H4 (cell line): ENCODE data around the gene EBI3. TPM values are rescaled to one million over a fixed set of nuclear protein-coding genes. Genes with fewer than 3 reads are reported as not detected.
"Not testable (repeated sequence)": the region's sequence is repeated elsewhere in the genome, so short reads cannot be mapped to it uniquely, and the experiment has no call there.

Experiments
- DNase-seq: peaks from one replicate; pipeline ENCODE4 v3.0.0-alpha.2; 2015; ENCODE audit warnings: low spot score
- total RNA-seq: library from RNA; depleted of rRNA; stranded (reverse); fragments of >200 nt; shearing (Covaris generic); gene quantifications from 2 replicates; pipeline ENCODE4 v1.2.3, GENCODE V29; 2014; rRNA removed

The EBI3 gene
- total RNA-seq, 1 experiment from 2014 or later = 1.2 TPM

DNA sequence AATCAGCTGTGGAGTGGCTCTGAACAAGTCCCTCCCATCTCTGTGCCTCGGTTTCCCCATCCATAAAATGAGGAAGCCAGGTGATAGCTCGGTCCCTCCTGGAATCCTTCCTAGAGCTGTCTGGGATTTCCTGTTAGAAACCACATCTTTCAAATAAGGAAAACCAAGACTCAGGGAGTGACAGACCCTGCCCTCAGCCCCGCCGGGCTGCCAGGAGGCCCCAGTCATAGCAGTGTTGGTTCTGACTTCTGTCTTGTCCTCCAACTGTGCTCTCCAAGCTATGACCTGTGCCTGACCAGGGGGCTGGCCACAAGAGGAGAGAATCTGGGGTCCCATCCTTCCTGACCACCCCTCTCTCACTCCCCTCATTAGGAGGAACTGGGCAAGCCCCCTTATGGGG is 48.7 kb downstream of the EBI3 start:
- no peak for DNase-seq

DNA sequence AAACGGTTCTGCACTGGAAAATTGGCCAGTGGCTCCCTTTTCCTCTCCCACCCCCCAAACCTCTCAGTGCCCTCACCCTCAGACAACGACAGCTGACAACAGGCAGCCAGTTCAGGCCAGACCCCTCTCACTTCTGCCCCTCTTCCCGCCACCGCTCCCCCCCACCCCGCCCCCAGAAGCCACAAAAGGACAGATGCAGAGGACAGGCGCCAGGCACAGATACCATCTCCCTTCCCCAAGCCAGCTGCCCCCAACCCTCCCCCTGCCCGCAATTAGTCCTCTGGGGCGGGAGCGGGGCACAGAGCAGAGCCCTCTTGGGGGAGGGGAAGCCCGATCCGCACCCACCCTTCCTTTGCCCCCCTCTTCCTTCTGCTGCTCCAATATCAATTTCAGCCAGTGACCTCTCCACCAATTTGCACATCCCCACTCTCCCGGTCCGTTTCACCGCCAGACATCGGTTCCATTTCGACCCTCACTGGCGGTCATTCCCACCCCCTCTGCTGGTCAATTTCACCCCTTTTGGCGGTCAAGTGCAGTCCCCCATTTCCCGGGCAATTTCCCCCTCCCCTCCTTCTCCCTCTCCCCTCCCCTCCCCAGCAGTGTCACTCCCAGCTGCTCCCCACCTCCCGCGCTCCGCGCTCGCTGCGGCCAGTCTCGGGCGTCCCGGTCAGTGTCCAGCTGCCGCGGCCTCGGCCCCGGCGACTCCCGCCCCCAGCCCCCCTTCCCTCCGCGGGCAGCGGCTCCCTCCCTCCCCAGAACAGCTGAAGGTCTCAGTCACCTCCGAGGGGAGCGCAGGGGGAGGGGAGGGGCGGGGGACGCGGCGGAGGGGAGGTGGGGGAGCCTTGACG is 49.3 kb downstream of the EBI3 start, which contains the start of gene SHD:
Gene SHD (plus strand): TSS at position 848 of the 848 bp plus-strand sequence. CDS start 798 bp downstream, outside the sequence.
- DNase-seq = no peak

DNA sequence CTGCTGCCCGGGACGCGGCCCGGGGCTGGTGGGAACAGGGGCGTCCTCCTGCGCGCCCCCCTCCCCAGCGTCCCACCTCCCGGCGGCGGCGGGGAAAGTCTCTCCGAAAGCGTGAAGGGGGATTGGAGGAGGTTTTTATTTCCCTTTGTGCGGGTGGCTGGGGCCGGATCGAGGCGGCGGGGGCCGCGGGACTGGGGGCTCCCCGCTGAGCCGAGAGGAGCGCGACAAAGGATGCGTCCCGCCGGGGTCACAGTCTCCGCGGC is 49.9 kb downstream of the EBI3 start:
- DNase-seq = no peak

DNA sequence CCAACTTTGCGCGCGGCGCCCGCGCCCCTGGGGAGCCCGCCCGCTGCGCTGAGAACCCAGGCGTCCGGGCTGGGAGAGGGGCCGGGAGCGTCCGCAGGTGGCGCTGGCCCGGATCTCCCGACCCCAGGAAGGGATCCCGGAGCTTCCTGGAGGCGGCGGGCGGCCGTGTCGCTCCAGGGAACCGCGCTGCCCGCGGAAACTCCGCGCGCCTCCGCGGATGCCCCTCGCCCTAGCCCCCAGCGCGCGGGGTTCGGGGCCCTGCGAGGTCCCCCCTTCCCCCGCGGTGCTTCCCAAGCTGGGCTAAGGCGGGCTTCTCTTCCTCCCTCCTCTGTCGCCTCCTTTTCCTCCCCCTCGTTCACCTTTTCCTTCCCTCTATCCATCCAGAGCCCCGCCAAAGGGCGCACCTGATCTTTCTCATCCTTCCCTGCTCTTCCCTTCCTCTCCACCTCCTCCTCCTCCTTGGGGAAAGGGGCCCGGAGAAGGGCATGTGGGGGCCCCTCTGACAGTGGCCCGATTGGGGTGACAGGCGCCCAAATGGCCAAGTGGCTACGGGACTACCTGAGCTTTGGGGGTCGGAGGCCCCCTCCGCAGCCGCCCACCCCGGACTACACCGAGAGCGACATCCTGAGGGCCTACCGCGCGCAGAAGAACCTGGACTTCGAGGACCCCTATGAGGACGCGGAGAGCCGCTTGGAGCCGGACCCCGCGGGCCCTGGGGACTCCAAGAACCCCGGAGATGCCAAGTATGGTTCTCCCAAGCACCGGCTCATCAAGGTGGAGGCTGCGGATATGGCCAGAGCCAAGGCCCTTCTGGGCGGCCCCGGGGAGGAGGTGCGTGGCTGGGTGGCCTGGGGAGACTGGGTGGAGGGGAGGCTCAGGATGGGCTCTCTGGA is 50.5 kb downstream of the EBI3 start:
- no peak for DNase-seq

DNA sequence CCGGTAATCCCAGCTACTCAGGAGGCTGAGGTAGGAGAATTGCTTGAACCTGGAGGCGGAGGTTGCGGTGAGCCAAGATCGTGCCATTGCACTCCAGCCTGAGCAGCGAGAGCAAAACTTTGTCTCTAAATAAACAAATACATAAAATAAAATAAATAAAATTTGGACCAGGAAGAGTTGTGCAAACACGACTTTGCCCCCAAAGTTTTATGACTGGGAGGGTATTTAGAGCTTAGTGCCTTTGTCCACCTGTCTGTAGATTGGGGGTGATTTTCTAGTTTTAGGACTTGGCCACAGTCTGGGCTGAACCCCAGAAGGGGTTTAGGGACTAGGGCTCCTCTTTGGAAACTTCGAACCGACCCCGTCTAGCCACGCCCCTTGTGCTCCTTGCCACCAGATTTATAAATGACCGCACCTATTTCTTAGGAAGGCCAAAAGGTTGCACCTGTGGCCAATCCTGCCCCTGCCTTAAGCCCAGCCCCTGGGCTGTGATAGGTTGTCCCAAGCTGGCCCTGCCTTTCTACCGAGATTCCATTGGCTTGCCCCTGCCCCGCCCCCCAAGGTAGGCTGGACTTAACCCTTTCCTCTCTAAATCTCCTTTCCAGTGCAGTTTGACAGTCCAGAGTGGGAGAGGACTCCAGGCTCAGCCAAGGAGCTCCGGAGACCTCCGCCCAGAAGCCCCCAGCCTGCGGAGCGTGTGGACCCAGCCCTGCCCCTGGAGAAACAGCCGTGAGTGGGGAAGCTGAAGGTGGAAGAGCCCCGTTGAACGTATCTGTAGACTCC is 55.0 kb downstream of the EBI3 start:
- no peak for DNase-seq

DNA sequence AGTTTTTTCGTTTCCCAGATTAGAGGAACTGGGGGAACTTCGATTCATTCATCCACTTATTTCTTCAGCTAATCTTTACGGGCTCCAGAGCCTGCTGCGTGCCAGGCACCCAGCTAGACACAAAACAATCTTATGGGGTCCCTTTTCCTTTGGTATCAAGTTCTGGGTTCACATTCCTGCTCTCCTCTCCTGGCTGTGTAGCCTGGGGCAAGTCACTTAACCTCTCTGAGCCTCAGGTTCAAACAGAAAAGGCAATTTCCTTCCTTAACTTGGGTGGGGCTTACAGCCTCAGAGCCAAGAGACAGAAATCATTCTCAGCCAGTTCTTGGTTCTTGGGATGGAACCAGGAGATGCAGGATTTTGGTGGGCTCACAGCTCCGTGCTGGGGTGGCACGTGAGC is 55.7 kb downstream of the EBI3 start:
- no peak for DNase-seq

DNA sequence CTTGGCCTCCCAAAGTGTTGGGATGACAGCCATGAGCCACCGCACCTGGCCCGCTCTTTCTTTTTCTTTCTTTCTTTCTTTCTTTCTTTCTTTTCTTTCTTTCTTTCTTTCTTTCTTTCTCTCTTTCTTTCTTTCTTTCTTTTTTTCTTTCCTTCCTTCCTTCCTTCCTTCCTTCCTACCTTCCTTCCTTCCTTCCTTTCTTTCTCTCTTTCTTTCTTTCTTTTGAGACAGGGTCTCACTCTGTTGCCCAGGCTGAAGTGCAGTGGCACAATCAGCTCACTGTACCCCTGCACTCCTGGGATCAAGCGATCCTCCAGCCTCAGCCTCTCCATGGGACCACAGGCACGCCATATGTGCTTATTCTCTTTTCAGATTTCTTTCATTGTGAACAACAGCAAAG is 56.8 kb downstream of the EBI3 start:
- not testable (repeated sequence) for DNase-seq

Other genes with a start within 250 kb of the EBI3 start
- gene EEF2, start 244.1 kb upstream of the EBI3 start, total RNA-seq = 588 and 692 TPM in 2 replicates
- gene PIAS4, start 221.8 kb upstream of the EBI3 start, total RNA-seq = 5.7 and 9.9 TPM in 2 replicates
- 2.5 and 5.0 TPM in 2 replicates for gene ZBTB7A, start 162.6 kb upstream of the EBI3 start, total RNA-seq
- 79.8 and 84.3 TPM in 2 replicates for gene MAP2K2, start 105.4 kb upstream of the EBI3 start, total RNA-seq
- gene CREB3L3, start 75.9 kb upstream of the EBI3 start, total RNA-seq = not detected in 2 replicates
- 7.6 and 14.3 TPM in 2 replicates for gene SIRT6, start 47.0 kb upstream of the EBI3 start, total RNA-seq
- 0.12 TPM in 1 of 2 replicates, not detected in the other for gene ANKRD24, start 46.8 kb upstream of the EBI3 start, total RNA-seq
- 20.9 and 28.9 TPM in 2 replicates for gene YJU2, start 17.6 kb downstream of the EBI3 start, total RNA-seq
- not detected in 2 replicates for gene SHD, start 49.7 kb downstream of the EBI3 start, total RNA-seq
- gene TMIGD2, start 72.9 kb downstream of the EBI3 start, total RNA-seq = not detected in 2 replicates
- gene FSD1, start 75.1 kb downstream of the EBI3 start, total RNA-seq = 19.0 and 26.7 TPM in 2 replicates
- gene STAP2, start 109.3 kb downstream of the EBI3 start, total RNA-seq = 0.19 and 0.78 TPM in 2 replicates
- 1.7 and 2.9 TPM in 2 replicates for gene MPND, start 114.0 kb downstream of the EBI3 start, total RNA-seq
- 34.1 TPM in 2 replicates for gene SH3GL1, start 171.0 kb downstream of the EBI3 start, total RNA-seq
- gene CHAF1A, start 173.1 kb downstream of the EBI3 start, total RNA-seq = 18.6 and 19.0 TPM in 2 replicates
- gene UBXN6, start 228.3 kb downstream of the EBI3 start, total RNA-seq = 90.1 and 114 TPM in 2 replicates
- 22.0 and 34.2 TPM in 2 replicates for gene HDGFL2, start 242.8 kb downstream of the EBI3 start, total RNA-seq